ENCODE data around the gene HAAO.
"Not testable (repeated sequence)": the region's sequence is repeated elsewhere in the genome, so short reads cannot be mapped to it uniquely, and the experiment has no call there.

Gene HAAO

DNA sequence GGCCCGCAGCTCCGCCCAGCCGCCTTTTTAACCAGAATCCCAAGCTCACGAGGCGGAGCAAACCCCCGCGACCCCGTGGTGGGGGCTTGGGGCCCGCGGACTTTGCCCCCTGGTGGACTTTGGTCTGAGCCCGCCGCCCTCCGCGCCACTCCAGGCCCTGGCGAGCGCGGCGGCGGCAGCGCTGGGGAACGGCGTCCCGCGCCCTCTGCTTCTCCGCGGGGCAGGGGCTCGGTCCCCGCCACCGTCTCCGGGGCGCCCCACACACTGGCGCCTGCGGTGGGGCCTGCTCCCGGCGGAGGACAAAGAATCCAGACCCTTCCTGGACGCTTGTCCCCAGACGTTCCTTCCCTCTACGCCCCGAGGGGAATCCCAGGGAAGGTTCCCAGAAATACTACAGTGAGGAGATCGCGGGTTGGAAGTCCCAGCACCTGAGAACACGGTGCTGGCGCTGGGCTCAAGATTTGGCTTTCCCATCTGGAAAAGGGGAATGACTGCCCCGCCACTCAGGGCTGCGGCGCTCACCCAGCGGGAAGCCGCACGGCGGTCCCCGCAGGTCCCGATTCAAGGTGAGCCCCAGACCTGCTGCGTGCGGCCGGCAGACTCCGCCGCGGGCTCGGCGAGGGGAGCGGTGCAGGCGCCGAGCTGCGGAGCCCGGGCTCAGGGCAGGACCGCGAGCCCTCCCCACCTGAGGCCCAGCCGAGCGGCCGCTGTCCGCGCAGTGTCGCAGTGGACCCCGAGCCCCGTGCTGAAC lies at the start of gene HAAO:
HAAO (minus strand) TSS at position 1 of the 751 bp plus-strand sequence. CDS start 47 bp downstream, outside the sequence.
- peak; percentile 12 for DNase-seq

DNA sequence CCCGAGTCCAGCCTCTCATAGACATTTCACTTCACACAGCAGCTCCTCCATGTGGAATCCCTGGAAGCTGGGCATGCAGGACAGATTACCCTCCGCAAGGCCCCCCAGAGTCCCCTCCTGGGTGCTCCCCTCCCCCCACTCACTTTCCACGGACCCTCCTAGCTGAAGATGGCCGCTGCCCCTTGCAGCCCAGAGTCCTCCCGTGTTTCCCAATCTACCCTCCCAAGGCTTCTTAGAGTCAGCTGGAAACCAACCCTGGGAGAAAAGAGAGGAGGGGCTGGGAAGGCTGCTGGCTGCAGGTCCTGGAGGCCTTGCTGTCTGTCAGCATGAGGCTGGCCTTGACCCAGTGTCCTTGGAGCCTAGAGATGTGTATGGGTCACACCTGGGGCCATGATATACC lies 49.0 kb upstream of the HAAO start:
- DNase-seq, result no peak

DNA sequence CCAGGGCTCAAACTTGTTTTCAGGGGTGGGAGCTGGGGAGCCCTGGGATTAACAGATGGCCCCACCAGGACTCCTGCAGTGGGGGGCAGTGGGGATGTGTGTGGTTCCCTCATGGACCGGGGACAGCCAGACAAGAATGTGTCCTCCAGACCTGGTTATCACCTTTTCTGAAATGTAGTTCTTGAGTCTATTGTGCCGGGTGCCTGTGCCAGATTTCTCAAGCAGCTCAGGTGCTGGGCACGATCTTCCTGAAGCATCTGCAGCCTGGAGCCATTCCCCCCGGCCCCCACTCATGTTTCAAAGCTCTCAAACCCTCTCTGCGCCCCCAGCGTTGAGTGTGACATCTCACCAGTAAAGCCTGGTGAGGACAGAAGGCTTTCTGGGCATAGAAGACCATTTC lies 48.4 kb upstream of the HAAO start:
- no peak for DNase-seq

DNA sequence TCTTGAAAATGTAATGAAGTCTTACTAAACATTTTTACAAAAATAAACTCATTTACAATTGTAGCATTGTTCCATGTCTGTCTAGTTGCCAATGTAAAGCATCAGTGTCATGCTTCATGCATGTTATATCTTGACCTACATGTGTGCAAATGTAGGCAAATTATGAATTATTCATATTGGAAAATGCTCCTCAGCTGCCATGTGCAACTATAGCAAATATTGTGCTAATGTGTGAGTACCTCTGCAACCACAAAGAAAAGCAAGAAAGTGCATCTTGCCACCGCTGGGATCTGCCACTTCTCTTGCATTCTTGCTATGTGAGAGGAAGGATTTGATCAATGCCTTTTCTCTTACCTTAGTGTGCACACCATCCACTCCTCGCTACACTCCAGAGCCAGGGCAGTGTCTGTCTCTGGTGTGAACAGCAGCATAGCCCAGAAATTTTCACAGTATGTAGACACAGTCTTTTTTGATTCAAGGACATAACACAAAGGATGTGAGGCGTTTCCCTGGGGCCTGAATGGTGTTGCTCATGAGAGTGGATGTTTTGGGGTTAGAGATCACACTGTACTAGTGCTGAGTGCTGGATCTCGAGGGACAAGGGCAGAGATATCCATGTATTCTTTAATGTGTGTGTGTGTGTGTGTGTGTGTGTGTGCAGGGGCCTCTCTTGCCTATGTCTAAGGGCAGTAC lies 47.6 kb upstream of the HAAO start:
- DNase-seq, result no peak

DNA sequence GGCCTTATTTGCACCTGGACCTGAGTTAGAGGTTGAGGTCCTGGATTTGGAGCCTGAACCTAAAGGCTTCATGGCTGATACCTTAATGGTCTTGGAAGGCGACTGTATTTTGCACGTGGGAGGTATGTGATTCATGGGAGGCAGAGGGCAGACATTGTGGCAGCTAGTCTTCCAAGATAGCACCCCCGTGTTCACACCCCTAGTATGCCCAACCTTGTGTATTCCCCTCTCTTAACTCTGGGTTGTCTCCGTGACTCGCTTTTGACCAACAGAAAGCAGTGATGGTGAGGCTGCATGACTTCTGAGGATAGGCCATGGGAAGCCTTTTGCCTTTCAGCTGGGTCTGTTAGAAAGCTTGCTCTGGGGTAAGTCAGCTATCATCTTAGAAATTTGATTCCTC lies 45.8 kb upstream of the HAAO start:
- no peak for DNase-seq

DNA sequence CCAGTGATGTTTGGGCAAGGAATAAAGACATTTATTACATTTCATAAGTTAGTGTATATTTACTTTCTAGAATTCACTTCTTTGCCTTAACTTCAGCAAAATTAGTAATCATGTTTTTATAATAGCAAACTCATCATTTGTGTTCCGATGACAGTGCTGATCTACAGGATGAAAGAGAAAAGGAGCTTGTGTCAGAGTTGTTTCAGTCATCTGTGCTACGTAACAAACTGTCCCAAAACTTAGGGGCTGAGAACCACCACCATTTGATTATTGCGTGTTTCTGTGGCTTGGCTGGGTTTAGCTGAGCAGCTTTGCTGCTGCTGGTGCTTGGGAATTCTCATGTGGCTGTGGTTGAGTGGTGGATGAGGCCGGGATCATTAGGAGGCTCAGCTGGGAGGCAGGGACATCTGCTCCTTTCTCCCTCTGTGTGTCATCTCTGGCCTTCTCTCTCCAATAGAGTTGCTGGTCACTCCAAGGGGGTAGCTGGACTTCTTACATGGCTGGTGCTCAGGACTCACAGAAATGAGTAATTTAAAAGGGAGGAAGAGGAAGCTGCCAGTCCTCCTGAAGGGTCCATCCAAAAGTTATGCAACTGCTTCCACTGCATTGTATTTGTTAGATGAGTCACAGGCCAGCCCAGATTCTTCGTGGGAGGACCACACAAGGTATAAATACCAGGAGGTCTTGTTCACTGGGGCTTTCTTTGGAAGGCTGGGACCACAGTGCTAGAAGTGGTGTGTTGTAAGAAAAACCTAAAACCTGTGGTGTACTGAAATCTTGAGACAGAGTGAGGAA lies 43.4 kb upstream of the HAAO start:
- DNase-seq, result no peak

DNA sequence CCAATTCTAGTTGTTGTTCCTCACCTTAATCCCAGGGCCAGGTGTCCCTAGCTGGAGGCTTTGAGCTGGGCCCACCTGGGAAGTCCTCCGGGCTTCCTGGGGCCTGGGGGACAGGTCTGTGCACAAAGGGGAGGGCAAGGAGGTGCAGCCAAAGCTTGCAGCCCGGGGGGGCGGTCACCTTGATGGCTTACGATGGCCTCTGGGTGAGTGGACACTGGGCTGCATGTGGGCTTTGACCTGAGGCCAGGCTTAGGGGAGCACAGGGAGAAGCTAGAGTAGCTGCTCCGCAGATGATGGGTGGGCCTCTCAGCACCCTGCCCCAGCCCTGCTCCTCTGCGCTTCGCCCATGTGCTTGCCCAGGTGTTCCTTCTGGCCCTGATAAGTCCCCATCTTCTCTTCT lies 41.8 kb upstream of the HAAO start:
- DNase-seq, result no peak

DNA sequence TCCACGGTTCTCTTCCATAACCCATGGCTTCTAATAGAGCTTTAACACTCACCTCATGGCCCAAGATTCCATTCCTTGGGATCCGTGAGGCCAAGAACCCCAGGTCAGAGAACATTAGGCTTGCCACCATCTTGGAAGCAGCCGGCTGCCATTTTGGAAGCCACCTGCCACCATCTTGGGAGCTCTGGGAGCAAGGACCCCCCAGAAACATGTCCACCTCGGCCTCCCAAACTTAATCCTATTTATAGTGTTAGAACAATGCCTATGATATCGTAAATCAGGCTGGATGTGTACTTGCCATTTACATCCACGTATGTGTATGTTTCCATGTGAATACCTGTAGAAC lies 39.9 kb upstream of the HAAO start:
- DNase-seq, result no peak

DNA sequence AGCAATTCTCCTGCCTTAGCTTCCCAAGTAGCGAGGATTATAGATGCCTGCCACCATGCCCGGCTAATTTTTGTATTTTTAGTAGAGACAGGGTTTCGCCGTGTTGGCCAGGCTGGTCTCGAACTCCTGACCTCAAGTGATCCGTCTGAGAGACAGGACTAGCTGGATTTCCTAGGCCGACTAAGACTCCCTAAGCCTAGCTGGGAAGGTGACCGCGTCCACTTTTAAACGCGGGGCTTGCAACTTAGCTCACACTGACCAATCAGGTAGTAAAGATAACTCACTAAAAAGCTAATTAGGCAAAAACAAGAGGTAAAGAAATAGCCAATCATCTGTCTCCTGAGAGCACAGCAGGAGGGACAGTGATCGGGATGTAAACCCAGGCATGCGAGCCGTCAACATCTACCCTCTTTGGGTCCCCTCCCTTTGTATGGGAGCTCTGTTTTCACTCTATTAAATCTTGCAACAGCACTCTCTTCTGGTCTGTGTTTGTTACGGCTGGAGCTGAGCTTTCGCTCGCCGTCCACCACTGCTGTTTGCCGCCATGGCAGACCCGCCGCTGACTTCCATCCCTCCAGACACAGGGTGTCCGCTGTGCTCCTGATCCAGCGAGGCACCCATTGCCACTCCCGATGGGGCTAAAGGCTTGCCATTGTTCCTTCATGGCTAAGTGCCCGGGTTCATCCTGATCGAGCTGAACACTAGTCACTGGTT lies 39.3 kb upstream of the HAAO start:
- DNase-seq, result not testable (repeated sequence)

DNA sequence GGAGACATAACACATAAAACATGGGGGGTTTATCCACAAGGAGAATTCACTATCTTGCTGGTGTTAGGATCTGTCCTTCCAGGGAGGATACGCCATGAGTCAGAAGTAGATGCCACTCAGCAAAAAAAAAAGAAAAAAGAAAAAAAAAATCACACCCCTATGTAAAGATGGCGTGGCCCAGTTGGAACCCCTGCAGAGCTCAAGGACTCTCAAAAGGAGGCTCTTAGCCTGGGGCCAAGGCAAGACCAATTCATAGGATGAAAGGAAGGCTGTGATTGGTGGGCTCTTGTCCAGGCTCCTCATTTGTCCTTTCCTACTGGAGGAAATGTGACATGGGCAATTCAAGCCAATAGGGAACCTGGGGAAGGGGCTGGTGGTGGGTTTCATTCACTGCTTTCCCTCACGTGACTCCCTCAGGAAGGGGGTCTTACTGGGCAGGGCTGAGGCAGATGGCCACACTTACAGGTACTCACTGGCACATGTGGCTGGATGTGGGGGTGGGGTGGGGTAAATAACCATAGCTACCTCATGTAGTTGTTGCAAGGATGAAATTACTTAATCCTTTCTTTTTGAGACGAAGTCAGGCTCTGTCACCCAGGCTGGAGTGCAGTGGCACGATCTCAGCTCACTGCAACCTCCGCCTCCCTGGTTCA lies 38.7 kb upstream of the HAAO start:
- DNase-seq, result no peak

DNA sequence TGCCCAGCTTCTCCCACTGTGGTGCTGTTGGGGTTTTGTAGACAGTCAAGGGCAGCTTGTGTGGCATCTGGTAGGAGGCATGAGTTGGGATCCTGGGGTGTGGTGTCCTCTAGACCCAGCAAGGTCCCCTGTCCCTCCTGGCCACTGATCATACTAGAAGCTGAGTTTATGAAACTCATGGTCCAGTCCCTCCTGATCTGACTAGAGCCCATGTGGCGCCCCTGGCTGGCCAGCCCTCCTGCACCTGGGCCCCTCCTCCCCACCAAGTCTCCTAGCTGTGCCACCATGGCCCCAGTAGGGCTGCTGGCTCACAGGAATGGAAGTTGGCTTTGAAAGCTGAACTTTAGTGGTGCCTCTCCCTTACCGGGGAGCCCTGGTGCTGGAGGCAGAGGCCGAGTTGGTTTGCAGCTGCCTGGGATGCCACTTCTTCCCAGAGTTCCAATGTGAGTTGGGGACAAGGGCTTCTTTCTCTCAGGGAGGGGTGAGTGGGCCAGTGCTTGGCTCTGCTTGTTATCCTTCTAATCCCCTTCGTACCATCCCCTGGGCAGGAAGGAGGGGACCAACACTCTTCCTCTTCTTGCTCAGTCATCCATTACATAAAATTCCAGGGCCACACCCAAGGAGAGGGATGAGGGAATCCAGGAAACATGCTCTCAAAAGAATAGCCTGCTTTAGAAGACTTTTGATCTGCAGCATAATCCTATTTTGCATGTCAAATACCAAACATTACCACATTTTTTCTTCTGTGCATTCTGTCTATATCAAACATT lies 37.5 kb upstream of the HAAO start:
- DNase-seq, result no peak

DNA sequence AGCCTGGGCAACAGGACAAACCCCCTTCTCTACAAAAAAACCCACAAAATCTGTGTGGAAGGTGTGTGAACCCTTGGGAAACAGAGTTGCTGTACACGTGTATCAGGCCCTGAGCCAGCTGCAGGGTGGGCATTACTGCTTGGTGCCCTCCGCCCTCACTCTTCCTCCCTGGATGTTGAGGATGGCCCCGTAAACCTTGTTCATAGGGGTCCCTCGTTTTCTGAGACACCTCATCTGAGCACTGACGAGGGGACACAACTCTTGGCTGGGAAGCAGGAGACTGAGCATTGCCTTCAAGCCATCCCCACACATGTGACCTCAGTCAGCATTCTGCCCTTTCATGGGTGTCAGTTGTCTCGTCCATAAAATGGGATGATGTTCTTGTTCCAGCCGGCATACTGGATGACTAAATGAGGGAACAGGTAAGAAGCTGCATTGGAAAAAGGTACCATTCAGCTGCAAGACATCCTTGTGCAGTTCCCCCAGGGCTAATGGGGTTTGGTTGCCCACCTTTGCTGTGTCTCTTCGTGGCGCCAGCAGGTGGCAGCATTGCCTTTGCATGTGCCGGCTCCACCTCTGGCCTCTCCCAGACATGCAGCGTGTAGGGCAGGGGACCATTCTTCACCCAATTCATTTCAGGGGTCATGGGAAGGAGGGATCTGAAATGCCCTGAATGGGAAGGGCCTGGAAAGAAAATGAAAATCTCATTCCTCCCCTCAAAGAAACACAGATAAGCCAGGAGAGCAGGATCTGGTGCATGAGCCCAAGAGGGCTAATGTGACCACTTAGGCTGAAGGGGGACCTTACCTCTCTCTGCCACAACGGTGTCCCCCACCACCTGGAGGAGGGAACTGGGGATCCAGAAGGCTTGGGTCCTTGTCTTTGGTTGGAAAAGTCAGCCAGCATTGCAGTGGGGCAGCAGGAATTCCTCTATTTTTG lies 36.4 kb upstream of the HAAO start:
- DNase-seq, result peak; percentile 79

DNA sequence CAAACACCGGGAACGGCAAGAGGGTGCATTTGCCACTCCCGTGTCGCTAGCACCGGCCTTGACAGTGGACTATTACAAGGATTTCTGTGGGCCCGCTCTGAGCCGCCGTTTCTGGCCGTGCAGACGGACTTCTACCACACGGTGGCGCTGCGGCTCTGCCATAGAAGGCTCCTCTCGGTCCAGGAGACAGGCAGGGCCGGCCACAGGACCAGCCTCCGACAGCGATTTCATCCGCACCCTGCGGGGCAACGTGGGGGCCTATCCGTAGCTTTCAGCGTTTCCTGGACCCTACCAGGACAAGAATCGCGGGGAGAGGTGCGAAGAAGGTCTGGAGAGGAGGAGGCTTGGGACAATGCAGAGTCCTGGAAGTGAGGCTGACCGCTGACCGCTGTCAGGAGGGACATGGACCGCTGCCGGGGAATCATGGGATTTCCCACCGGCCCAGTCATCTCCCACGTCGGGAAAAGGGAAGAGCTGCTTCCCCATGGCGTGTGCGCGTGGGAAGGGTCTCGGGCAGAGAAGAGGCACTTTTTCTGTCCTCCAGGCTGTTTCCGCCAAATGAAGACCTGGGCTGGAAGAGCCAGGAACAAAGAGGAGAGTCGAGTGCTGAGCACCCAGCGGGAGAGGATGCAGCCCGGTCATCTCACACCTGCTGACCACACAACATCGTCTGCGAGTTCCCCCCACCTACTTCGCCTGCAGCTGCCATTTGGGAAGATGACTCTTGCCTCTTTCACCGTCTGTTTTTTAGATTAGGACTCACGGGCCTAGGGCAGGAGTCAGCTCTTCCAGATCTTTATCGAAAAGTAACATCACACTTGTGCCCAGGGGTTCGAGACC lies 35.5 kb upstream of the HAAO start:
- DNase-seq, result peak; percentile 91

DNA sequence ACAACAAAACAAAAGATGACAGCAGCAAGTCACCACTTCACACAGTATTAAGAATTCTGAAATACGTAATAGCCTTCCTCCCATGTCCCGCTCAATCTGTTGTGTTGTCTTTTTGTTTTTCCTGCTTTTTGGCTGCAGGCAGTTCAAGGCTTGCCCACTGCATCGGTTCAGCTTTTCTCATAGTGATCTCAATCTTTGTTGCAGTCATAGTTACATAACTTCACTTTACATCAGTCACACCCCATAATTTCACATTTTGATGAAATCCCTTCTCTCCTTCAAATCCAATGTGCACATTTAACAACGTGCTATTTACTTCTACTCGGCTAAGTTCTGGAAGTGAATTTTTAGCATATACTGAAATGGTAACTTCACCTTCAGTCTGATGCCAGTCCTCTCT lies 33.8 kb upstream of the HAAO start:
- no peak for DNase-seq

DNA sequence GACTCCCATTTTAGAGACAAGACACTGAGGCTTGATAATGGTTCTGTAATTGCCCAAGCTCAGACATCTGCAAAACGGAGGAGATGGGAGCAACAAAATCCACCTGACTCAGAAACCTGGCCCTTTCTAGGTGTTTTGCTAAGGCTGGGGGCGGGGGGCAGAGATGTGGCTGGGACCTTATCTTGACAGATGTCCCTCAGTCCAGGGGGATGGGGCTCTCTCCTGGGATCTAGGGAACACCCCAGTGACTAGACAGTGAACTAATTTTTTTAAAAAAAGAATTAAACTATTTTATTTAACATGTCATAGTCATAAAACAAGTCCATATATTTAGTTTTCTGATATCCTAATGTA lies 32.0 kb upstream of the HAAO start:
- DNase-seq, result no peak

DNA sequence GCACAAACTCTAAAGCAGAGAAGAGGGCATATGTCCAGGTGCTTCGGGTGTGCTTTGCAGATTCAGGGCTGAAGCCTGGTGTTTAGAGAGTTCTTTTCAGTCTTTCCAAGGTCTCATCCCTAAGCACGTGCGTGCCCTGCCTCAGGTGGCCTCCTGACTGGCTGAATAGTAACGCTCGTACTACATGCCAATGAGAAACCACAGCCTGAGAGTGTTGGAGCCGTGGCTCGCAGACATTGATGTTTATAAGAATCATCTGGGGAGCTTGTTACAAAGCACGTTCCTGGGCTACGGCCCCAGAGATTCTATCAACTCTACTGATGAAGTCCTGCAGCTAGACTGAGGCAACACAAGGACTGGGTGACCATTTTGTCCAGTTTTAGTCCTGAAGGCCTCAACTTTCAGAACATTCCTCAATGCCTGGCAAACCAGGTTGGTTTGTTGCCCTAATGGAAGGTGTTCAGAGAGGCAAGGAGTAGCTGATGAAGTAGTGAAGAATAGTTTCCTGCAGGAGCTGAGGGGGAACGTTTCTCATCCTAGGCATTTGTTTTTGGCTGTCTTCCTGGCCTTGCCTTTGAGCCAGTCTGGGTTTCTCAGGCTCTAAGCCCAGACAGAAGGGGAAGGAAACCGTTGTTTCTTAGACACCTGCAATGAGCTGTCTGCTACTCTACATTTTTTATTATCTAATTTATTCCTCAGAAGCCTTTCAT lies 31.5 kb upstream of the HAAO start:
- no peak for DNase-seq

DNA sequence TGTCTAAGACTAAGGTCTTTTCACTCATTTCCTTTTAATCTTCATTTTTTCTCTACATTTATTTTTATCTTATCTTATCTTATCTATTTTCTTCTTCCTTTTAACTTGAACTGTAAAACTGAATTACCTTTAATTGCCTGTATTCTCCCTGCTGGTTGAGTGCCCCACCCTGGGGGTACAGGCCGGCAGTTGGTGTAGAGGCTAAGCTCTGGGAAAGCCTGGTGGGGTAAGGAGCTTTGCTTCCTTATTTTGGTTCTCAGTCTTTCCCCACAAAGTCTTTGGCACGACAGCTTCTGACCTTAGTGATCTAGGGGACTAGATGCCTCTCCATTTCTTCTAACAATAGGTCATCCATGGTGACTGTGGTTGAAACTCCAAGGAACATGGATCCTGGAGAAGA lies 26.8 kb upstream of the HAAO start:
- no peak for DNase-seq

DNA sequence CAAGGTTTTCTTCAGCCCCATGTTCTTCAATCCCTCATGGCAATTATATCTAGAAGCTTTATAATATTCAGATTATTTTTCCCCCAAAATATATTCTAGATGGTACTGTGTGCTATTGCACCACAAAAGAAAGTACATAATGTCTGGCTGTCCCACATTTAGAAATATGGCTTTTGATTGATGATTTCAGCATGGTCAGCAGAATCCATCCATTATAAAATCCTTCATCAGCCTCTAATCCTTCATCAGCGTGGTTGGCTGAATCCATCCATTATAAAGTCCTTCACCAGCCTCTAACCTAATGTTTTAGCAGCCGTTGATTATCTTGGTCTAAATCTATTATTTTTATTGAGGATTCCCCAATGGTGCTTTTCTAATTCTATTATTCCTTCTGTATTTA lies 23.3 kb upstream of the HAAO start:
- DNase-seq, result no peak

DNA sequence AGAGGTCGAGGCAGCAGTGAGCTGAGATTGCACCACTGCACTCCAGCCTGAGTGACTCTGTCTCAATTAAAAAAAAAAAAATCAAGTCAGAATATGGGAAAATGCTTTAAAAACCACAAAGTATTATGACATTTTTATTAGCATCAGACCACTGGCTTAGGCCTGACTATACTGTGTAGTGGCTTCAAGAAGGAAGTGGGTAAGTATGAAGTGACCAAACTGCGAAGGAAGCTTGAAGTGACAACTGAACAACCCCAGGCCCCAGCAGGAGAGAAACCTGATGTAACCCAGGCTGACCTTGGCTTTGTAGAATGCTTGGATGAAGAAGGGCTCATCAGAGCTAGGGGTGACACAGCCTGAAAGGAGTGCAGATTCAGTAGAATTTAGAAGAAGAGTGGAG lies 21.4 kb upstream of the HAAO start:
- DNase-seq, result no peak

Measured in activated CD4-positive, alpha-beta T cell treated with anti-CD3 and anti-CD28 coated beads for 48 hours (primary cell).